ENCODE results near the gene ERFL.
"Not testable (repeated sequence)": the region's sequence is repeated elsewhere in the genome, so short reads cannot be mapped to it uniquely, and the experiment has no call there.

ERFL gene

DNA sequence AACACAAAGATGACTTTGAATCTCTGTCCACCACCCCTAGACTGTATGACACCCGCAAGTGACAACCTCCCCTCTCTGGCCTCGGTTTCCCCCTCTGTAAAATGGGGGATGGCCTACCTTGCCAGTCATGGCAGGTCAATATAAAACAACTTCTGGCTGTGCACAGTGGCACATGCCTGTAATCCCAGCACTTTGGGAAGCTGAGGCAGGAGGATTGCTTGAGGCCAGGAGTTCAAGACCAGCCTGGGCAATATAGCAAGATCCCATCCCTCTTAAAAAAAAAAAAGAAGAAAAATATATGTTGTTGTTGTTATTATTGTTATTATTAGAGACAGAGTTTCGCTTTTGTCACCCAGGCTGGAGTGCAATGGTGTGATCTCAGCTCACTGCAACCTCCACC is 52.3 kb downstream of the ERFL start:
- DNase-seq, result not testable (repeated sequence)

DNA sequence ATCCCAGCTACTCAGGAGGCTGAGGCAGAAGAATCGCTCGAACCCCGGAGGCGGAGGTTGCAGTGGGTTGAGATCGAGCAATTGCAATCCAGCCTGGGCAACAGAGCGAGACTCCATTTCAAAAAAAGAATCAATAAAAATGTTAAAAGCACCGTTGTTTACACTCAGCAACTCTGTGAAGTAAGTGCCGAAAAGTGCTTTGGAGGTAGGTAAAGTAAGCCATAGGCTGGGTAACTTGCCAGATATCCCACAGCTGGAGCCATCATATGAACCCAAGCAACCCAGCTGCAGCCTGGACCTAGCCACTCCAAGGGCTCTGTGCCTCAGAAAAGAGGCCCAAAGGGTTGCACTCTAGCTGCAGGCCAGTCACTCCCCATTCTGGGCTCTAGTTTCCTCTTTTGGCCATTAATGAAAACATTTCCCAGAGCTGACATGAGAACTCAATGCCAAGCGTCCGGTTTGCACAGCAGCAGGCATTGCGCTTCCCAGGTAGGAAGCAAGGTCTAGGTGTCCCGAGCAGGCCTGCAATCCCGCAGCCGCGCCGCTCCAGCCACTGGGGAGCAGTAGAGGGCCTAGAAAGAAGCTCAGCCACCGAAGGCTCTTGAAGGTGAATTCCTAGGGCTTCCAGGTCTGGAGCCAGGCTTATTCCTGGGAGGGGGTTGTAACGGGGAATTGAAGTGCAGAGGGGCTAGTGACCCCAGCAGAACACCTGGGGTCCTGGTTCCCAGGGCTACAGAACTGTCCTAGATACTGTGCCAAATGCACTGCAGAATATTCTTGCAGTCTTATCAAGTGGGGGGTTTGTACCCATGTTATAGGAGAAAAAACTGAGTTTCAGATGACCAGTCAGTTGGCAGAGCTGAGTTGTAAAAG is 55.2 kb downstream of the ERFL start:
- no peak for DNase-seq

DNA sequence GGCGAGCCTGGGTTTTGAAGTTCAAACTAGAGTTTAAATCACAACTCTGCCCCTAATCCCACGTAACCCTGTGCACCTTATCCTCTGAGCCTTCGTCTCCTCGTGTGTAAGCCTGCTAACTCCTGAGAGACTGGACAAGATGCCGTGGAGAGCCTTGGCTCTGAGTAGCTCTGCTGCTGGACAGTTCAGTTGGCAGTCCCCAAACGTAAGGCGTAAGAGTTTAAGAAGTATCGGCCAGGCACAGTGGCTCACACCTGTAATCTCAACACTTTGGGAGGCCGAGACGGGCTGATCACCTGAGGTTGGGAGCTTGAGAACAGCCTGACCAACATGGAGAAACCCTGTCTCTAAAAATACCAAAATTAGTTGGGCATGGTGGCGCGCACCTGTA is 55.9 kb downstream of the ERFL start:
- DNase-seq, result no peak

DNA sequence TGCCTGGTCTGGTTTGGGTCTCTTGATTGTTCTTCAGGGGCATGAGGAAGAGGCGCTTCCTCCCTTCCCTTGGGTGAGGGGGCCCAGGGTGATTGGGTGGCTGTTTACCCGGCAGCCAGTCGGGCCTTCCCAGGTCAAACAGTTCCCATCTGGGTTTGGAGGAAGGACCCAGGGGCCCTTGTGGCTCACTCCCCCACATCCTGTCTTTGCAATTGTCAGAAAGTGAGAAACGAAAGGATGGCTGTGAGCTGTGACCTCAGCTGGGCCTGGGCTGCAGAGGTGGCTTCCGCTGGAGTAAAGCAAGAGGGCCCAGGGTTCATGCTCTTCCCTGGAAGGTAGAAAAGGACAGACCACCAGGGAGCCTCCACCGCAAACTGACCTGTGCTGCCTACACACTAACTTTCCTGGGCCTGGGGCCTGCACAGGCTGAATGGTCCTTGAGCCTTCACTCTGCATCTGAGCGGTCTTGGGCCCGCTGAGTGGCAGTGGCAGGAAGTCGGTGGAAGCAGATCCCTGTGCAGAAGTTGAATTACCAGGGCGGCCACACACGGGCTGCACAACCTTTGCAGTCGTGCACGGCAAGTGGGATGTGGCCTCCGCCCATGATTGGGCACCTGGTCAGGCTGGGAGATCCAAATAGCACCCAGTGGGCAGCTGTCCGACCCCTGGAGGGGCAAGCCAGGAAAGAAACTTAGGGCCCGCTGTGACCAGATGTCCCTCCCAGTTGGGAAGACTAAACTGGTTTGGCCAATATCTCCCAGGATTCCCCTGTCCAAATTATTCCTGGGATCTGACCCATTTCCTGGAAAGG is 56.5 kb downstream of the ERFL start:
- DNase-seq, result no peak

DNA sequence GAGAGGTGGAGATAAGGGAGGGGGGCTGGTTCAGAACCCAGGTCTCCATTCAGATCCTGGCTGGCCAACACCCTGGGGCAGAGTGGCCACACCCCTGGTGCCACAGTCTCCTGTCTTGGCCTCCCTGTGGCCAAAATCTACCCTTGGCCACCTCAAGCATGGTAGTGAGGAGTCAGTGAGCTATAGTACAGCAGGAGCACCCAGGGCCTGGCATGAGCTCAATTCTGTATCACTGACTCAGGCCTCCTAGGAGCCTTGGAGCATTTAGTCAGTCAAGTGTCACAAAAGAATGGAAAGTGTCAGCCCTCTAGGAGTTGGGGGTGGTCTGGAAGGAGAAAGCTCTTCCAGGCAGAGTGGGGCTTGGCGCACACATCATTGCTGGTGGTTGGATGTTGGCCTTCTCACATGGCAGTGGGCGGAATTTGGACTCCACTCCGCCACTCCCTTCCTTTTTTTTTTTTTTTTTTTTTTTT is 57.8 kb downstream of the ERFL start:
- no peak for DNase-seq

DNA sequence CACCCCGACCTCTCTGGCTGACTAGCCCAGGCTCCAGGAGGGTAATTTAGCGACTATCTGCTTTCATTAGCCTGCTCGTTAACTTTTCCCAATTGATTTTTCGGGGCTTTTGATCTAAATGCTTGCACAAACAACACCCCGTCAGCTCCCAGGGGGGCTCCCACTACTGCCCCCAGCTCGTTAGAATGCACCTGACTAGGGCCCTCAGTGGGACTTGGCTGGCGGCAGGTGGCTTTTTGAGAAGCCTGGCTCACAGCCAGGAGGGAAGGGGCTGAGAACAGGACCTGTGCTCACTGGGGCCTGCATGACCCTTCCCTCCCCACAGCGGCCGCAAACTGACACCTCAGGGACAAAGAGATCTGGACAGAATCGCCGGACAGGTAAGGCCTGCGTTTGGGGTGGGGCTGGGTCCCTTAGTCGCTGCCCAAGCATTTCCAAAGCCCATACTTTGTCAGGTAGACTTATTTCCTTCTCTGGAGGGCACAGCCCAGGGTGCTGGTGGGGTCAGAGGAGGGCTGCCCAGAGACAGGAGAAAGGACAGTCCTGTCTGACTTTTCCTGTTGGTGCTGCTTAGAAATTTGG is 58.8 kb downstream of the ERFL start:
- no peak for DNase-seq

DNA sequence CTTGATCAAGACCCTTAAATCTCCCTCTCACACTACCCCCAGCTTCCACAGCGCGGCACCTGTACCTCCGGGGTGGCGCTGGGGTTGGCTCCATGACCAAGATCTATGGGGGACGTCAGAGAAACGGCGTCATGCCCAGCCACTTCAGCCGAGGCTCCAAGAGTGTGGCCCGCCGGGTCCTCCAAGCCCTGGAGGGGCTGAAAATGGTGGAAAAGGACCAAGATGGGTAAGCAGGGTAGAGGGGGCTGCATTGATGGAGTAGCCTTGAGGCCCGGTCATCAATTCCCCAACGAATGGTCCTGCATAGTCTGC is 59.3 kb downstream of the ERFL start:
- no peak for DNase-seq

DNA sequence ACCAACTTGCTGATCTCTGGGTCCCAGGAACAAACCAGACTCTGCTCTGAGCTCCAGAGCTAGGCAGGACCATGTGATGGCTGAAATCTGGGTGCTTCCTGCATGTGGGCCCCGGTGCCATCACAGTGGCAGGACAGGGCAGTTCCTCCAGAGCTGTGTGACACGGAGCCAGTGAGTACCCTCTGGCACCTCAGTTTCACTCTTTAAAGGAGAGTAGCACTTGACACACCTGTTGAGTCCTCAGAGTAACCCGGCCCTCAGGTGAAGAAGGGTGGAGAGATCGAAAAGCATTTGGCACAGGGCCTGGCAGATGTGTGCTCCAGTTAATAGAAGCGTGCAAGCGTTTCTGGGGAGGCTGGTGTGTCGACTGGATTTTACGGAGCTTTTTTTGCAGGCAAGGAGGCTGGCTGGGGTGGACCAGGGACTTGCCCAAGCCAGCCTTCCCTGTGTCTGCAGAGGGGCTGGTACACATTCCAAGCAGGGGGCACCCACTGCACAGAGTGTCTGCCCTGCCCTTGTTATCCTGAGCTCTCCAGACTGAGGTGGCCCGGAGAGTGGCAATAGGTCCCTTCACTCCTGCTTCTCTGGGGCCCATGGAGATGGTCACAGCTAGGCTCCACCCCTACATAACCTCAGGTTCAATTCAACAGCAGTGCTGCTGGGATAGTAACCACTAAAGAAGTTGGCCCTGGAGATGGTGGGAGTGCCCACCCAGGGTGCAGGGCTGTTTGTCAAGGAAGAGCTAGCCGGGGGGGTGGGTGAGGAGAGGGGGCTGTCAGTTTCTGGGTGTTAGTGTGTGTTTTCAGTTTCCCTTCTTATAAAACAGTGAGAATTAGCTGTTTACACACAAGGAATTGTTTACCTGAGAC is 59.9 kb downstream of the ERFL start:
- DNase-seq, result no peak

DNA sequence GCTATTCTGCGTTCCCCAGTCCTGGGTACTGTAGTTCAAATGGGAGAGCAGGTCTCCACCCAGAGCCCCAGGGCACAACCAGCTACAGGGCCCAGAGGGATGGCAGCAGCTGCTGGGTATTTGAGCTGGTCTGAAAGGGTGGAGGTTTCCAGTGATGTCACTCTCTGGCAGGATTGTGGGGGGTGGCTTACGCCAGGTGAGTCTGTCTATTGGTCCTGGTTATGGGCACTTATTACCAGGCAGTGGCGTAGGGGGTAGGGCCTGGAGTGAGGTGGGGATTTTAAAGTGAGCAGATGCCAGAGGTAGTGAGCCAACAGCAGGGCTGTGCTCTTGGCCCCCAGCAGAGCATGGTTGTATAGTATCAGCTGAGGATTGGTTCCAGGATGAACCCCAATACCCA is 62.0 kb downstream of the ERFL start:
- DNase-seq, result no peak

DNA sequence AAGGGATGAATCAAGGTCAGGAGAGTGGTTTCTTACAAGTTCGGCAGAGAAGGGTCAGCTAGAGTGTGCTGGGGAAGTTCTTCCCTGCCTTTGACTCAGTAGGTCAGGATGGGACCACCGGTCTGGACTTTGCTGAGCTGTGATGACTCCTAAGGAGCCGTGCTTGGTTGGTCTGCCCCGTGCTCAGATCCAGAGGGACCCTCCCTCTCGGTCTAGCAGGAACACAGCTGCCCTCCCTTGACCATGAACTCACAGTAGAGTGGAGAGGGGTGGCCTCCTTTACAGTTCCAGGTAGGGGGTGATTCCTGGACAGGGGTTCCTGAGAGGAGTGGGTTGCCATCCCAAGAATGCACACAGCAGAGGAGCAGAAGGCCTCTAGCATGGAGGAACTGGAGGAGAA is 63.9 kb downstream of the ERFL start:
- DNase-seq, result no peak

DNA sequence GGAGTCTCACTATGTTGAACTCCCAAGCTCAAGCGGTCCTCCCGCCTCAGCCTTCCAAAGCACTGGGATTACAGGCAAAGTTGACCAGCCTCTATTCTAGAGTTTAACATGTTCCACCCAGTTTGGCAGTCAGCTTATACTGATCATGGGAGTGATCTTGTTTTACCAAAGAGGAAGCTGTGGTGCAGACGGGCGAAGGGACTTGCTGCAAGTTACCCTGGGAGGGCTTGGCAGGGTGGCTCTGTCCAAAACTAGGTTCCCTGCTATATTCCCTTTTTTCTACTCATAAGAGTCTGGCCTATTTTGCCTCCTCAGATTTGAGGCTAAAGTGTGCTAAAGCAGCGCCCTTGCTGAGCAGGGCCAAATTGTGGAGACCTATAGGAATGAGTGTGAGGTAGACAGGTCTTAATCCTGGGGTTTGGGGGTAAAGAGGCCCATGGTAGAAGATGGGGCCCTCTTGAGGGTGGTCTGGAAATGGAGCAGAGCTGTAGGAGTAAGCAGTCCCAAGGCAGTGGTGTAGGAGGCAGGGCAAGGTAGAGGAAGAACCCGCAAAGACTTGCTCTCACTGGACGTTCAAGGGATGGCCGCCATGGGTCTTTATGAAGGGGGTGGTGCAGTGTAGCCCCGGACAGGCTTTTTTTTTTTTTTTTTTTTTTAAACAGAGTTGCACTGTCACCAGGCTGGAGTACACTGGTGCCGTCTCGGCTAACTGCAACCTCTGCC is 64.9 kb downstream of the ERFL start:
- DNase-seq, result no peak

DNA sequence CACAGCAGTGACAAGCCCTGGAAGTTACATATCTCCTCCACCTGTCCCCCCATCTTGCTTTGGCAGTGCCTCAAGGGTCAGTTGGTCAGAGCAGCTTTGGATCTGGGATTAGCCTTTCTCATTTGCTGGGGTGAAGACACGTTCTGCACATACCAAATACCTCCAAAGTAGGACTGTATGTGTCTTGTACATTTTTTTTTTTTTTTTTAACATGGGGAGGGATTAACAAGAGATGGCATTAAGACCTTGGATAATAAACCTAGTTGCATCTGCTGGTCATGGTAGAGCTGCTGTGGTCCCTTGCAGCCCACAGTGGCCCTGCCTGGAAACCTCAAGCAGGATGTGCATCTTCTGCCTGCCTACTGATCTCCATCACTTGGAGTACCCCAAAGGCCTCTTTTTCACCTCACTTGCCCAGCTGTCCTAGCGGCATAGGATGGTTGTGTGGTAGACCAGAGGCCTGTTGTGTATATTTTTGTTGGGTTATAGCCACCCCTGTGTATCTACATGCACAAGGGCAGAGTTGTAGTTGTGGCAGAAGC is 65.7 kb downstream of the ERFL start:
- DNase-seq, result no peak

DNA sequence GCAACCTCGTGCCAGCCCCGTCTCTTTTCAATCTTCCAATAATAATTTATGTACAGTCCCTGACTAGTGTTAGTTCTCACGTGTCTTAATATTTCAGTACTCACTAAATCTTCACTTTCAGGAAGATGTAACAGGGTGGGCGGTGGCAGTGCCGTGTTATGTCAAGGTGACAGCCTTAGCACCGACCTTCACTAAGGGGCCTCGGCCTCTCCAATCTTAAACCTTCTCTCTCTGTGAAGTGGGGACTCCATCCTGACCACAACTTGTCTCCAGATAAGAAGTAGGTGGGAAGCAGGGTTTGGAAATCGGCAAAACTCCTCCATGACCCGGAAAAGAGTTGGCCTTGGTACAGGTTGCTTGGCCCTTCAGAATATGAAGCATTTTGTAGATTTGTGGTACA is 66.4 kb downstream of the ERFL start:
- no peak for DNase-seq

DNA sequence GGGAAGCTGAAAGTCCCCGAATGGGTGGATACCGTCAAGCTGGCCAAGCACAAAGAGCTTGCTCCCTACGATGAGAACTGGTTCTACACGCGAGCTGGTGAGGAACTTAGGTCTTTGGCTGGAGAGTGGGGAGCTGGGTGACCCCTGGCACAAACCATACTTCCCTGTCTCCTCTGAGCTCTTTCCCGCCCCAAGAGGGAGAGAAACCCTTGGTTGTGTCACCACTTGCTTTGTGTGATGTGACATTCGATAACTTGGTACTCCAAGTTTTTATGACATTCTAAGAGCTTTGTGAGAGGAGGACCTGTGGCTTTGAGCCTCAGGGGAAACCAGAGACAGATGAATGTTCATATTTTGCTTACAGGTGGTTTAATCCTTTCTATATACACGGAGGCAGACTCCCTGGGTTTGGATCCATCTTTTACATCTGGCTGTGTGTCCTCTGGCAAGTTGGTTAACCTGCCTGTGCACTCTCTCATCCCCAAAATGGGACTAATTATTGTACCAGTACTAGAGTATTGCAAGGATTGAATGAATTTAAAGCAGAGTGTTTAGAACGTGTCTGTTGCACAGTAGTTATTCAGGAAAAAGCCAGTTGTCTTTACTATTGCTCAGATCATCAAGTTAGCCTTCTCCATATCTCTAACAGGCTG is 67.0 kb downstream of the ERFL start:
- DNase-seq, result no peak

DNA sequence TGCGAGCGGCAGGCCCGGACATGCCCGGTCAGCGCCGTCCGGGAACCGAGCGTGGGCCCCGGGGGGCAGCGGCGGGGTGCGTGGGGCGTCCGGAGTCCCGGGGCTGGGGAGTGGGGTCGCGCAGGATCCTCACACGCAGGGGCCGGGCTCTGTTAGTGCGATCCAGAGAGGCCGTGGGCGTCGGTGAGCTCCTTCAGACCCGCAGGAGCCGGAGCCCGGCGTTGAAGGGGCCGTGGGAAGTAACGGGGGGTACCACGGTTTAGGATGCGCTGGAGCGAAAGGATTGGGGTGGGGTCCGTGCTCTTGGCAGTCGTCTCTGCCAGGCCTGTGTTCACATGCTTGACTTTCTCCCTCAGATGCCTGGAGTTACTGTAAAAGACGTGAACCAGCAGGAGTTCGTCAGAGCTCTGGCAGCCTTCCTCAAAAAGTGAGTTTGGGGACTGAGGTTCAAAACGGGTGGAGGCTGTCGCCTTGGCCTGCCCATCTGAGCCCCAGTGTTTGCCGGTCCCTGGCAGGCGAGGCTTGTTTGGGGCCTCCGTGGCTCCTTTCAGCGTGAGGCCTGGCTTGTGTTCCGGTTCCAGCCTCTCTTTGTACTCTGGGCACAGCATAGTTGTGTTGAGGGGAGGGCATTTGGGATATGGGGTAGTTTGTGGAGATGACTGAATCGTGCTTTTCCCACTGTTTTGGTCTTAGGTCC is 67.7 kb downstream of the ERFL start:
- DNase-seq, result no peak

DNA sequence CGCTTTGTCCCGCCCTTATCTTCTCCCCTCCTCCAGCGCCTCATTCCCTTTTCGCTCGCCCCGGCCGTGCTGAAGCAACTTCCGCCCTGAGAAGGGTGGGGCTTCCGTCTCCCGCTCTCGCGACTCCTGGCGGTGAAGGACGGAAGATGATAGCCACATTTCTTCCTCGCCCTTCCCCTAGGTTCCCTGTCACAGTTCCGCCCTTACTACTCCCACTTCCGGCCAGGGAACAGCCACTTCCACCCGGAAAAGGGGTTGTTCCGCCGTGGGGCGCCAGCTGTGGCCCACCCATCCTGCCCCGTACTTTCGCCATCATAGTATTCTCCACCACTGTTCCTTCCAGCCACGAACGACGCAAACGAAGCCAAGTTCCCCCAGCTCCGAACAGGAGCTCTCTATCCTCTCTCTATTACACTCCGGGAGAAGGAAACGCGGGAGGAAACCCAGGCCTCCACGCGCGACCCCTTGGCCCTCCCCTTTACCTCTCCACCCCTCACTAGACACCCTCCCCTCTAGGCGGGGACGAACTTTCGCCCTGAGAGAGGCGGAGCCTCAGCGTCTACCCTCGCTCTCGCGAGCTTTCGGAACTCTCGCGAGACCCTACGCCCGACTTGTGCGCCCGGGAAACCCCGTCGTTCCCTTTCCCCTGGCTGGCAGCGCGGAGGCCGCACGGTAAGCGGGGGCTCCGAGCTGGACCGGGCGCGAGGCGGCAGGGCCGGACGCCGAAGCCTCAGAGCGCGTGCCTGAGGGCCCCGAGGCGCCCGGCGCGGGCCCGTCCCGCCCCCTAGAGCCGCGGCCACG is 68.4 kb downstream of the ERFL start, which contains the start of gene RPS19:
Gene RPS19 (plus strand): TSS at position 638 of the 801 bp plus-strand sequence. CDS start 520 bp downstream, outside the sequence.
- peak; percentile 92 for DNase-seq

DNA sequence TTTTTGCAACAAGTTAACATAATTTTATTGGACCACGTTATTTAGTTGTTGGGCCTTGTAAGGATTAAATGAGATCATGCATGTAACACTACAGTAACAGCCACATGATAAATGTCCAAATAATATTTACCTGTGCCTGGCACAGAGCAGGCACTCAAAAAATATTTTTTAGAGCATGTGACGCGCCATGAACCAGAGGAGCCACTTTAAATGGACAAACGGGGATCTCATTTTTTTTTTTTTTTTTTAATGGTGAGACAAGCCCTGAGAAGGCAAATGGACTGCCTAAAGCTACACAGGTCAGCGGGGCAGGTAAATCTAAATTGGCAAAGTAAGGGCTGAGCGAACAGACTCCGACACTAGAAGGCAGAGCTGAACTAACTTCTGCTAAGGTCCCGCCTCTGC is 69.0 kb downstream of the ERFL start:
- DNase-seq, result no peak

All from NCI-H524 treated with DMSO at 0.1 percent for 48 hours (cell line).